Activated CD4-positive, alpha-beta T cell treated with anti-CD3 and anti-CD28 coated beads, Interleukin-2, Interleukin-4, amounts not matched to agents 100 ng/mL and 50 ng/mL, durations not matched to agents 16 hours and 8 hours (primary cell): ENCODE results near the gene SPAG5.

ENCODE experiments used
- DNase-seq: peaks from one replicate; pipeline ENCODE4 v3.0.0-alpha.2; 2020; ENCODE audit warnings: low spot score

The SPAG5 gene

GRCh38 chr17:28541439-28541838, 57.4 kb downstream of the SPAG5 start:
- no peak for DNase-seq

- no peak for DNase-seq
Measured at GRCh38 chr17:28540231-28540630, 58.6 kb downstream of the SPAG5 start.

GRCh38 chr17:28538296-28538895, 60.4 kb downstream of the SPAG5 start:
- DNase-seq: no peak

GRCh38 chr17:28537219-28537610, 61.6 kb downstream of the SPAG5 start:
- no peak for DNase-seq

GRCh38 chr17:28536532-28537218, 62.1 kb downstream of the SPAG5 start:
- DNase-seq: no peak

- DNase-seq: no peak
Measured at GRCh38 chr17:28534740-28535375, 64.0 kb downstream of the SPAG5 start.

GRCh38 chr17:28533091-28533807, 65.6 kb downstream of the SPAG5 start:
- DNase-seq: no peak

GRCh38 chr17:28532050-28532960, 66.5 kb downstream of the SPAG5 start:
- no peak for DNase-seq

- no peak for DNase-seq
Measured at GRCh38 chr17:28530926-28531325, 67.9 kb downstream of the SPAG5 start.

- DNase-seq: no peak
Measured at GRCh38 chr17:28530250-28530649, 68.6 kb downstream of the SPAG5 start.

GRCh38 chr17:28529013-28529400, 69.8 kb downstream of the SPAG5 start:
- no peak for DNase-seq

GRCh38 chr17:28528327-28529012, 70.4 kb downstream of the SPAG5 start:
- DNase-seq: no peak

GRCh38 chr17:28527859-28528258, 71.0 kb downstream of the SPAG5 start:
- DNase-seq: no peak
